Mesothelial cell of epicardium (in vitro differentiated cells): ENCODE data around the gene C16orf74. TPM values are rescaled to one million over a fixed set of nuclear protein-coding genes. Genes with fewer than 3 reads are reported as not detected.

ENCODE experiments used
- DNase-seq, 2 experiments: peaks; one replicate each; pipeline ENCODE4 v3.0.0; 2021; ENCODE audit warnings: low spot score in 2 of 2; ENCODE audit not compliant: unreplicated experiment in 2 of 2
- H3K27ac Mint-ChIP-seq: 2 replicates; pipeline ENCODE4 v1.8.0; 2021; ENCODE audit warnings: mixed read lengths
- H3K27me3 Mint-ChIP-seq: 2 replicates; pipeline ENCODE4 v1.8.0; 2021; ENCODE audit warnings: low read depth, mixed read lengths
- H3K36me3 Mint-ChIP-seq: 2 replicates; pipeline ENCODE4 v1.8.0; 2021; ENCODE audit warnings: mixed read lengths
- H3K4me1 Mint-ChIP-seq: 2 replicates; pipeline ENCODE4 v1.8.0; 2021; ENCODE audit warnings: mixed read lengths
- H3K4me3 Mint-ChIP-seq: 2 replicates; pipeline ENCODE4 v1.8.0; 2021; ENCODE audit warnings: mild to moderate bottlenecking, moderate library complexity, mixed read lengths
- H3K9me3 Mint-ChIP-seq: 2 replicates; pipeline ENCODE4 v1.8.0; 2021; ENCODE audit warnings: mixed read lengths
- CTCF ChIP-seq: fragments of 200-600 bp; sonication (generic); IDR thresholded peaks from one replicate; pipeline ENCODE4 v1.5.0; 2021; ENCODE audit warnings: antibody characterized with exemption; ENCODE audit not compliant: unreplicated experiment
- total RNA-seq: library from RNA; stranded (reverse); gene quantifications from 3 replicates; pipeline ENCODE4 v1.2.1, GENCODE V29; 2021

Gene C16orf74
- total RNA-seq, 1 donor from 2014 or later = 12.1 TPM

- DNase-seq = no peak
- Mint-ChIP-seq H3K9me3 (no peaks in the 10 kb centered on the region), H3K4me3 (no peak overlapping the region), H3K27ac (peak overlapping the region; percentile 9), H3K27me3 (no peaks in the 10 kb centered on the region), H3K4me1 (peaks cover 1% of the 10 kb centered on the region), H3K36me3 (peaks cover 42% of the 10 kb centered on the region)
- no peak for TF ChIP-seq CTCF
Measured at GRCh38 chr16:85662482-85662812, 88.4 kb downstream of the C16orf74 start.

GRCh38 chr16:85661740-85662481 is 89.0 kb downstream of the C16orf74 start:
- DNase-seq = no peak
- Mint-ChIP-seq H3K4me3 (no peak overlapping the region), H3K36me3 (peaks cover 47% of the 10 kb centered on the region), H3K9me3 (no peaks in the 10 kb centered on the region), H3K4me1 (peaks cover 1% of the 10 kb centered on the region), H3K27me3 (no peaks in the 10 kb centered on the region), H3K27ac (peak overlapping the region; percentile 9)
- no peak for TF ChIP-seq CTCF

DNA sequence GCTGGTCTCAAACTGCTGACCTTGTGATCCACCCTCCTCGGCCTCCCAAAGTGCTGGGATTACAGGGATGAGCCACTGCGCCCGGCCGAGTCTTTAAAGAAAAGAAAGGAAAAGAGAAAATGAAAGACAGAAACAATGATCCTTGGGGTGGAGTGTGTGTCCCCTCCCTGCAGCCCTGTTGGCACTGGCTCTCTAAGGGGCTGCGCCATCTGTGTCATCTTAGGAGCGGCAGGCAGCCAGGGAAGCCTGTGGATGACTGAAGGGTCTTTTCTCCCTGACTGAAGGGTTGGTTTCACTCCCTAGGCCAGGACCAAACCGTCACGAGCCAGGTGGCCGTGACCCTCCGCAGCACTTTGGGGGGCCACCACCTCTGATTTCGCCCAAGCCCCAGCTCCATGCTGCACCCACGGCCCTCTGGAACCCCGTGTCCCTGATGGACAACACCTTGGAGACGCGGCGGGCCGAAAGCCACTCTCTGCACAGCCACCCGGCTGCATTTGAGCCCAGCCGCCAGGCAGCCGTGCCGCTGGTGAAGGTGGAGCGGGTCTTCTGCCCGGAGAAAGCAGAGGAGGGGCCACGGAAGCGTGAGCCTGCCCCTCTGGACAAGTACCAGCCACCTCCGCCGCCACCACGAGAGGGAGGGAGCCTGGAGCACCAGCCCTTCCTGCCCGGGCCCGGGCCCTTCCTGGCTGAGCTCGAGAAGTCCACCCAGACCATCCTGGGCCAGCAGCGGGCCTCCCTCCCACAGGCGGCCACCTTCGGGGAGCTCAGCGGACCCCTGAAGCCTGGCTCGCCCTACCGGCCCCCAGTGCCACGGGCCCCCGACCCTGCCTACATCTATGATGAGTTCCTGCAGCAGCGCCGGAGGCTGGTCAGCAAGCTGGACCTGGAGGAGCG is 89.8 kb downstream of the C16orf74 start:
- H3K4me3 Mint-ChIP-seq = no peak overlapping the region
- no peak for DNase-seq
- no peak for TF ChIP-seq CTCF
- peaks cover 46% of the 10 kb centered on the region for H3K36me3 Mint-ChIP-seq
- no peaks in the 10 kb centered on the region for H3K9me3 Mint-ChIP-seq
- H3K27me3 Mint-ChIP-seq = no peaks in the 10 kb centered on the region
- H3K4me1 Mint-ChIP-seq = peaks cover 1% of the 10 kb centered on the region
- no peak overlapping the region for H3K27ac Mint-ChIP-seq

DNA sequence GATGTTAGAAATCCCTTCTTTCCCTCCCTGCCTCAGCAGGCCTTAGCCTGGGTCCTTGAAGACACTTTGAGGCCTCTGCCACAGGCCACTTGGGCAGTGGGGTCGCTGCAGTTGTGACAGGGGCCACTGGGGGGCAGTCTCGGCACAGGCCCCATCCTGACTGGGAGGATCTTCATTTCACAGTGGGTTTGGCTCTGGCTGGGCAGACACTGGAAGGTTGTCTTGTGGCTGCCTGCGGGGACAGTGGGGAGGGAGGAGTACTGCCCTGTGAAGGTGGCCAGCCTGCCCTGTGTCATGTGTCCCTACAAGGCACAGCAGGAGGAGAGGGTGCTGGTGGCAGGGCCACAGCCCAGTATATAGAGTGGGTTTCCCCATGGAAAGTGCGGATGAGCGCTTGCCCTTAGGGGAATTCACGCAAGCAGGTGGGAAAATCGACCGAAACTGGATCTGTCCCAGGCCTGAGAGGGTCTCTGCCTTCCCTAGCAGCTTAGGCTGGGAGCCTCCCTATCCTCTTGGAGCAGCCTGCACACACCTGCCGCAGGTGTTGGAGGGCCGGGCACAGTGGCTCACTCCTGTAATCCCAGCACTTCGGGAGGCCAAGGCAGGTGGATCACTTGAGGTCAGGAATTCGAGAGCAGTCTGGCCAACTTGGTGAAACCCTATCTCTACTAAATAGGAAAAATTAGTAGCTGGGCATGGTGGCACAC is 90.9 kb downstream of the C16orf74 start:
- H3K27ac Mint-ChIP-seq = peak overlapping the region; percentile 59
- H3K27me3 Mint-ChIP-seq = no peaks in the 10 kb centered on the region
- peaks cover 41% of the 10 kb centered on the region for H3K36me3 Mint-ChIP-seq
- no peaks in the 10 kb centered on the region for H3K9me3 Mint-ChIP-seq
- TF ChIP-seq CTCF = peak; percentile 73
- H3K4me1 Mint-ChIP-seq = peaks cover 1% of the 10 kb centered on the region
- peak in 1 of 2 experiments; percentile 75 for DNase-seq
- no peak overlapping the region for H3K4me3 Mint-ChIP-seq

GRCh38 chr16:85659336-85659735 is 91.6 kb downstream of the C16orf74 start:
- TF ChIP-seq CTCF = no peak
- Mint-ChIP-seq H3K4me3 (no peak overlapping the region), H3K27me3 (no peaks in the 10 kb centered on the region), H3K9me3 (no peaks in the 10 kb centered on the region), H3K4me1 (peaks cover 1% of the 10 kb centered on the region), H3K36me3 (peaks cover 36% of the 10 kb centered on the region), H3K27ac (peak overlapping the region; percentile 59)
- no peak for DNase-seq
